WI38 (cell line): ENCODE measurements around the gene MARCHF3.

Experiments used
- H3K4me3 ChIP-seq: 2 replicates; pipeline ENCODE4 v1.5.1; 2011; ENCODE audit warnings: low read depth, mild to moderate bottlenecking, control low read depth, low read length
- TF ChIP-seq, protein P1 (sequence below): IDR thresholded peaks from 2 replicates; pipeline ENCODE4 v1.5.1; 2012; ENCODE audit warnings: low read depth, mild to moderate bottlenecking, control low read depth, low read length

MARCHF3 gene

DNA sequence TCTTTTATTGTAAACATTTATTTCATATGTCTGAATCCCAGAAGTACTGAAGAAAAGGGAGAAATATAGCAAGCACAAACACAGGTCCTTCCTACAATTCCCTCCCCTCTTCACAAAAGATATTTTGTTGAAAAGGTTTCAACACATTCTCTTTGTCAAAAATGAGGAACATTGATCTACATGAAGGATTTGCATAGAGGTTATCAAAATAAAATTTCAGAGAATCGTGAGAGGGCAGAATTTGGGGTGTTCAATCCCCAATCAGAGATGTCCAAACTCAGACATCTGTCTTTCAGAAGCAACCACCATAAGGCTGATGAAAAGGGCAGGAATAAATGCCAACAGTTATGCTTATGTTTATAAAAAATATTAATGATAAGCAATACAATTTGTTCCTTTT lies 69.2 kb downstream of the MARCHF3 start:
- no peak overlapping the region for H3K4me3 ChIP-seq
- TF ChIP-seq, protein P1, sequence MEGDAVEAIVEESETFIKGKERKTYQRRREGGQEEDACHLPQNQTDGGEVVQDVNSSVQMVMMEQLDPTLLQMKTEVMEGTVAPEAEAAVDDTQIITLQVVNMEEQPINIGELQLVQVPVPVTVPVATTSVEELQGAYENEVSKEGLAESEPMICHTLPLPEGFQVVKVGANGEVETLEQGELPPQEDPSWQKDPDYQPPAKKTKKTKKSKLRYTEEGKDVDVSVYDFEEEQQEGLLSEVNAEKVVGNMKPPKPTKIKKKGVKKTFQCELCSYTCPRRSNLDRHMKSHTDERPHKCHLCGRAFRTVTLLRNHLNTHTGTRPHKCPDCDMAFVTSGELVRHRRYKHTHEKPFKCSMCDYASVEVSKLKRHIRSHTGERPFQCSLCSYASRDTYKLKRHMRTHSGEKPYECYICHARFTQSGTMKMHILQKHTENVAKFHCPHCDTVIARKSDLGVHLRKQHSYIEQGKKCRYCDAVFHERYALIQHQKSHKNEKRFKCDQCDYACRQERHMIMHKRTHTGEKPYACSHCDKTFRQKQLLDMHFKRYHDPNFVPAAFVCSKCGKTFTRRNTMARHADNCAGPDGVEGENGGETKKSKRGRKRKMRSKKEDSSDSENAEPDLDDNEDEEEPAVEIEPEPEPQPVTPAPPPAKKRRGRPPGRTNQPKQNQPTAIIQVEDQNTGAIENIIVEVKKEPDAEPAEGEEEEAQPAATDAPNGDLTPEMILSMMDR: no peak

DNA sequence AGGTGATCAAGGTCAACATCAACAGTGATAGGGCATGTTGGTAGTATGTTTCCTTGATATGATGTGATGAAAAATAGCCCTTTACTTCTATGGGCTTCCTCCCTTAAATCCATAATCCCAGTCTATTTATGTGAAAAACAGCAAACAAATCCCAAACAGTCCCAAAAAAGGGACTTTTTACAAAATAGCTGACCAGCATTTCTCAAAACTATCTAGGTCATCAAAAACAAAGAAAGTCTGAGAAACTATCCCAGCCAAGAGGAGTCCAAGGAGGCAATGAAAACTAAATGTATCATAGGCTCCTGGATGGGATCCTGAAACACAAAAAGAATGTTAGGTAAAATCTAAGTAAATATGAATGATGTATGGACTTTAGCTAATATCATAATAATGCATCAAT lies 71.2 kb downstream of the MARCHF3 start:
- TF ChIP-seq, protein P1: no peak
- no peak overlapping the region for H3K4me3 ChIP-seq

- H3K4me3 ChIP-seq: no peak overlapping the region
Measured at GRCh38 chr5:126956991-126957390, 73.4 kb downstream of the MARCHF3 start.

DNA sequence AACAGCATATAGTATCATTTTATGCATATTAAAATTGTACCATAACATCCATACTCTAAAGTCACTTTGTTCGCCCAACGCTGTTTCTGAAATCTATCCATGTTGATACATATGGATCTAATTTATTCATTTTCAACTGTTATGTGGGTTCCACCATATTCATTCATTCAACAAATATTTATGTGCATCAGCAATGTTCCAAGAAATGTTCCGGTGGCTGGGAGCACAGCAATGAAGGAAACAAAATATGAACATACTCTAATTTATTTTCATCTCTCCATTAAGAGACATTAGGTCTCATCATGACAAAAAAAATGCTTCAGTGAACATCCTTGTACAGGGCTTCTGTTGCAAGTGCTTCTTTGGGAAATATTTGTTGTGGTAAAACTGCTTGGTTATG lies 75.4 kb downstream of the MARCHF3 start:
- no peak overlapping the region for H3K4me3 ChIP-seq
- TF ChIP-seq, protein P1: no peak

More at GRCh38 chr5:126956991-126957390, 73.4 kb downstream of the MARCHF3 start:
- TF ChIP-seq, protein P1: no peak

GRCh38 chr5:126953640-126954039 lies 76.7 kb downstream of the MARCHF3 start:
- no peak overlapping the region for H3K4me3 ChIP-seq
- TF ChIP-seq, protein P1: no peak

DNA sequence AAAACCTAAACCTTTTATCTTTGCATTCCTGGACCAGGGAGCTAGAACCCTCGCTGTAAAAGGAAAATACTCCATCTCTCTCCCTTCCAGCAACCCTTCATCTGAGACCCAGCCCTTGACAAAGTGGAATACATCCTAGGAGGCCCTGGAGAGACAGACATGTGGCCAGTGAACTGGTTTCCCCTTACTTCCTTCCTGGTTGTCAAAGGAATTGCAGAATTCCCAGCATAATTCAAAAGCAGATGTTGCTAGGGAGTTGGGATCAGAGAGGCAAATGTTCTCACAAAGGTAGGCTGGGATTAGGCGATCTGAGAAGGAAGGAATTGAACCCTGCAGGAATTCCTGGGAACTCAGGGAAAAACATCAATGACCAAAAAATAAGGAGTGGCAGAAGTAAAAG lies 80.9 kb downstream of the MARCHF3 start:
- TF ChIP-seq, protein P1: no peak
- H3K4me3 ChIP-seq: no peak overlapping the region

DNA sequence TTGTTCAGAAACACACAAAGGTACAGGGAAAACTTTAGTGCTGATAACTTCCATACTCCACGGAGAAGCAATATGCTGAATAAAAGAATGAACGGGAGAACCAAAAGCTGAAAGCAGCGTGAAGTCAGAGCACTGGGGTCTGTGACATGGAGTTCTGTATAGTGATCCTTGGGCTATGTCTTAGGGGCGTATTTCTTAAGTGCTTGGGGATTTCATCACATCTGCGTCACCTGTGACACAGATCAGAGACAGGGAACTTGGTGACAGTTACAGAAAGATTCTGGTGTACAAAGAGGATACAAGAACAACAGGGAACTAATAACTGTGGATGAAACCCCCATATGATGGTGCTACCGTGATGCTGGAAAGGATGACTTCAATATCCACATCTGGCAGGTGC lies 81.9 kb downstream of the MARCHF3 start:
- TF ChIP-seq, protein P1: no peak
- H3K4me3 ChIP-seq: no peak overlapping the region
